HG02884 (cell line): Measurements from ENCODE around the gene PLCB2.
A peak's percentile ranks its signal among the peaks of the same experiment; 100 is the strongest.

Experiments
- ATAC-seq: cut with Tn5 transposase; IDR thresholded peaks from one replicate; pipeline ENCODE4 v1.9.1; 2021; ENCODE audit warnings: mild to moderate bottlenecking, moderate library complexity; ENCODE audit not compliant: unreplicated experiment

PLCB2 gene

GRCh38 chr15:40325700-40326099, 18.0 kb upstream of the PLCB2 start:
- no peak for ATAC-seq

DNA sequence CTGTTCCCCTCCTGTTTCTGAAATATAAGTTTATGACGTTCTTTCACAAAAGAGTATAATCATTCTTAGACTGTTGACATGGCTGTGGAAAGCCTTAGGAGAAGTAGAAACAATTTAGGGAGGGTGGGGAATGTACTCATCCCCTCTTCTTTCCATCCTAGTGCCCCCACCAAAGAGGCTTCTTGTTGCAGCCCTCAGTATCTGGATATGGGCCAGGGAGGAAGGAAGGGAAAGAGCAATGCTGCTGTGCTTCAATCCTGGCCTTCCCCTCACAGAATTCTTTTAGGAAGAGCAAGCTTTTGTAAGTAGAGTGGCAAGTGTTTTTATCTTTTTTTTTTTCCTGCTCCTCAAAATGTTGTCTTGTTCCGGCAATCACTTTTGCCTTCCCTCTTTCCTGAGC, 17.5 kb upstream of the PLCB2 start:
- no peak for ATAC-seq

DNA sequence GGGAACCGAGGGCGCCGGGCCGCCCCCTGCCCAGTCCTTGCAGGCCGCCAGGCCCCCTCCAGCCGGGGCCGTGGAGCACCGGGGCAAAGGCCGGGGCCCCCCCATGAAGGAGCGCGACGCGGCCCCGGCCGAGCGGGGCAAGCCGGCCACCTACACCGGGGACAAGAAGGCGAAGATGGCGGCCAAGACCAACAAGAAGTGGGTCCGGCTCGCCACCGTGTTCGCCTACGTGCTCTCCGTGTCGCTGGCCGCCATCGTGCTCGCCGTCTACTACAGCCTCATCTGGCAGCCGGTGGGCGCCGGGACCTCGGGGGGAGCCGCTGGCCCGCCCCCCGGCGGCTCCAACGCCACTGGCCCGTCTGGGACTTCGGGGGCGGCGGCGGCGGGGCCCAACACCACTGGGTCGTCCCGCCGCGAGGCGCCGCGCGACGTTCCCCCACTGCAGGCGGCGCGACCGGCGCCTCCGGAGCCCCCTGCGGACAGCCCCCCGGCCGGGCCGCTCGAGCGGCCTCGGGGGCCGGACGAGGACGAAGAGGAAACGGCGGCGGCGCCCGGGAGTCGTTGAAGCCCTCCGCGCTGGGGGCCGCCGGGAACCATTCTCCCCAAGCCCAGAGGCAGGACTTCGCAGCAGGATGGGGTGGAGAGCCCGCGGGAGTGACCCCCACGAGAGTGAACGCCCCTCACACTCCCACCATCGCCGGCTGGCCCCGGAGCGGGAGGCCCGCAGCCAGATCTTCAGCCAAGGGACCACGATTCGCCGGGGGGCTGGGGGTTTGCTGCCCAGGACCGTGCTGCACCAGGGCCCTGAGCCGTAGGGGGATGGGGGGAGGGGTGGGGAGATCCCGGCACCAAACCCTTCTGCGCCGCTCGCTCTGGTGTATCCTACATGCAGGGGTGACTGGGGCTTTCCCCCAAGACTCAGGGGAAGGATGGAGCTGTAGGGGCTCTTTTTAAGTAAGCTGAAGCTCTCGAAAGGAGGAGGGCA, 16.5 kb upstream of the PLCB2 start:
- ATAC-seq, result no peak

- peak; percentile 81 for ATAC-seq
Observed at GRCh38 chr15:40323239-40323952, 15.7 kb upstream of the PLCB2 start, which contains the start of gene INAFM2. INAFM2 (plus strand) TSS chr15:40323692; CDS start chr15:40324056, 364 bp downstream.

- no peak for ATAC-seq
Observed at GRCh38 chr15:40322531-40323238, 14.9 kb upstream of the PLCB2 start.

DNA sequence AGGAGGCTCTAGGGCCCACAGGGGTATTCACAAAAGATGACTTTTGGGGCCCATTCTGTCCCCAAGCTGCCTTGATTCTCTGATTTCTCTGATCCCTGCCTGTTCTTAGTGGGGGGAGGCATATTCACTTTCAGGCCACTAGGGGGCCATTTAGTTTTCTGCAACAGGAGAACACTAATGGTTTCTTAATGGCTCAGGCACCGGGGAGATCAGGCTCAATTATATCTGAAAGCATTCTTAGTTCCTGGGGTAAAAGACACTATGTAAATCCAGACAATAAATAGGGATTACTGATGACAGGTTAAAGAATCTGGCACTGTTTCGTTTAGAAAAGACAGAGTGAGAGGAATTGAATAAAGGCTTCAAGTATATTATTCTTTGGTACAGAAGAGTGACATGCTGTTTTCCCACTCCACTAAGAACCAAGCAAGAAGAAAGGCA, 13.2 kb upstream of the PLCB2 start:
- no peak for ATAC-seq

DNA sequence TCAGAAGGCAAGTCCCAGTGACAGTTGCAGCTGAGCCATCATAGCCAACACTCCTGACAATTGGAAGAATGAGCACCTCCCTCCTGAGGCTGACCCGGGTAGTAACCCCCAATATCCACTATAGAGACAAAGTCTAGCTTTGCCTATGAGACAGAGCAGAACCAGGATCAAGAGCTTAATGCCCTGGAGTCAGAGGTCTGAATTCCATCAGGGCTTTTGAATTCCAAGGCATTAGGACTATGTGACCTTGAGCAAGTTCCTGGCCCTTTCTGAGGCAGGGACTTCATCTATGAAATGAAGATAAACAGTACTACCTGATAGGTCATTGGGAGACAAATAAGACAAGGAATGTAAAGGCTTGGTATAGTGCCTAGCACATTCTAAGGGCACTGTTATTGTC, 12.7 kb upstream of the PLCB2 start:
- ATAC-seq, result no peak

DNA sequence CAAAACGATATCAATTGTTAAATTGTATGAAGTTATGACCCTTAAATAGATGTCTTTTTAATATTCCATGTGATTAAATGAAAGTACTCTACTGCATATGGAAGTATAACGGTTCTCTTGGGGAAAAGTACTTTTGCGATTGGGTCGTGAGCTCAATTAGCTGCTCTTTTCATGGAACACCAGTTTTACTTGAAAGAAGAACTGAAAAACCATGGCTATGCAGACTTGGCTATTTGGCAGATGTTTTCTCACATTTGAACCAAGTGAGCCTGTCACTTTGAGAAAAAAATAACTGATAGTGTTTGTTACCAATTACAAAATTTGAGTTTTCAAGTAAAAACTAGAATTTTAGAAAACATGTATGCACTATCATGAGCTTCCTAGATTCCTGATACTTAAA, 9.8 kb upstream of the PLCB2 start:
- ATAC-seq, result no peak

GRCh38 chr15:40316931-40317330, 9.2 kb upstream of the PLCB2 start:
- ATAC-seq, result no peak

DNA sequence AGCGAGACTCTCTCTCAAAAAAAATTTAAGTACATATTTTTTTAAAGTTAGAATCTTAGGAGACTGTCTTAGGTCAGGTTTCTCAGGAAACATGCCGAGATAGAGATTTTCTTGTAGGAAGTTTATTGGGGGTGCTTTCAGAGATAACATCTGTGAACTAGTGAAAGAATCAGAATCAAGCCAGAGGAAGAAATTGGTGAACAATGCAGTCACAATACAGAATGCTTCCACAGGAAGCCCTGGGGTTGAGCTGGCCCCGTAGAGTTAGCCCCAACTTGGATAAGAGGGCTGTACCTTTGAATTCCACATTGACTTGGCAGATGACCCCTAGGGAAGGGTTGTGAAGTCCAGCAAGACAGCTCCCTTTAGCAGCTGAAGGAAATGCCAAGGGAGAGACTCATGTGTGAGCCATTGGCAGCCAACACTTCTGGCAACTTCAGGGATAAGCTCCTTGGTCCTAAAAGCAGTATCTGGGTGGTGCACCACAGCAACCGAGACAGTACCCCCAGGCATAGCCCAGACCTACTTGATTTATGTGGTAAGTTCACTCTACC, 7.1 kb upstream of the PLCB2 start:
- no peak for ATAC-seq

- ATAC-seq, result no peak
Observed at GRCh38 chr15:40313531-40314398, 6.0 kb upstream of the PLCB2 start.

DNA sequence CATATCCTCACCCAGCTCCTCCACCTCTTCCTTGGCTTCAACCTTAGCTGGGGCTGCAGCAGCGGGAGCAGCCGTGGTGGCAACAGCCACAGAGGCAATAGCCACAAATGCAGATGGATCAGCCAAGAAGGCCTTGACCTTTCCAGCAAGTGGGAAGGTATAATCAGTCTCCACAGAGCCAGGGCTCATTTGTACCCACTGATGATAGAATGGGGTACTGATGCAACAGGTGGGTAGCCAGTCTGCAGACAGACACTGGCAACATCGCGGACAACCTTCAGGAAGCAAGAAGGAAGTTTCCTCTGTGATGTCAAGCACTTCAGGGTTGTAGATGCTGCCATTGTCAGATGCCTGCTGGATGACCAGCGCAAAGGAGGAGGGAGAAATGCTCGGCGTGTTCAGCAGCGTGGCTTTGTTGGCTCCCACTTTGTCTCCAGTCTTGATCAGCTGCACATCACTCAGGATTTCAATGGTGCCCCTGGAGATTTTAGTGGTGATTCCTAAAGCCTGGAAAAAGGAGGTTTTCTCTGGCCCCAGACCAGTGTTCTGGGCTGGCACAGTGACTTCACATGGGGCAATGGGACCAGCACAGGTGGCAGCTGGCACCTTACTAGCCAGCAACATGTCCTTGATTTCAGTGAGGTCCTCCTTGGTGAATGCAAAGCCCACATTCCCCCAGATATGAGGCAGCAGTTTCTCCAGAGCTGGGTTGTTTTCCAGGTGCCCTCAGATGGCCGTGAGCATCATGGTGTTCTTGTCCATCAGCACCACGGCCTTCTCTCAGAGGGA, 4.8 kb upstream of the PLCB2 start:
- no peak for ATAC-seq

GRCh38 chr15:40310993-40311392, 3.3 kb upstream of the PLCB2 start:
- ATAC-seq, result no peak

GRCh38 chr15:40310001-40310959, 2.5 kb upstream of the PLCB2 start:
- ATAC-seq, result no peak

GRCh38 chr15:40309344-40309862, 1.7 kb upstream of the PLCB2 start:
- ATAC-seq, result no peak

- ATAC-seq, result no peak
Observed at GRCh38 chr15:40306908-40307307, 827 bp downstream of the PLCB2 start.

GRCh38 chr15:40306371-40306770, 1.4 kb downstream of the PLCB2 start:
- no peak for ATAC-seq

- ATAC-seq, result no peak
Observed at GRCh38 chr15:40305281-40305680, 2.5 kb downstream of the PLCB2 start.
